Measurements from ENCODE around the gene ZBTB7C.

Gene ZBTB7C

DNA sequence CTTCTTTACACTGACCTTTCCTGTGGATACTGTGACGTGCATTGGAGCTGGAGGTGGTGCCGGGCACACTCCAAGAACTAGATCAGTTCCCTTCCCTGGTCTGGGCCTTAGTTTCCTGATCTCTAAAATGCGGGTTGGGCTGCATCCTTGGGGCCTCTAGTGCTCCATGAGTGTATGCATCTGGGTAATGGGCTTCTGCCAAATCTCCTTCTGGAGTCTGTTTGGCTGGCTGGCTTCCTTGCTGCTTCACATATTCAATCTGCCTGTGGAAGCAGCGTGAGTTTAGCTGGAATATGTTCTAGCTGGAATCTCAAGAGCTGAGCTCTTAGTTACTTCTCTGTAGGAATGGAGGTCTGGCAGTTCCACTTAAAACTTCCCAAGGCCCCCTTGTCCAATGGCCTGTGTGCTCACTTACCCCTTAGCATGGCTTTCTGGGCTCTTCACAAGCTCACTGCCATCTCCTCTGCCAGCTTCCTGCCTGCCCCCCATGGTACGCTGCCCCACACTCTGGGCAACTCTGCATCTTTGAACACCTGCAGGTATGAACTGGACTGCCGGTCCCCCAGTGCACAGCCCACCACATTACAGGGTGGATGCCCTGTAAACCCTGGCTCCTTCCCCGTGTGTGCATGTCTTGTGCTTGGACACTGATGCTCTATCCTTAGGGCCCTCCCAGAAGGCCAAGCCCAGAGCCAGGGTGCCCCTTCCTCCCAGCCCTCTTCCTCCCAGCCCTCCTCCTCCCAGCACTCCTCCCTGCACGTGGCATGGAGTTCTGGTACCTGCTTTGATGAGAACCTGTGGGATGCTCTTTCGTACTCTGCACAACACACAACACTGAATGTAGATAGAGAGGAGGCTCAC lies 375.2 kb downstream of the ZBTB7C start:
- Histone ChIP-seq H3K27ac (no peak overlapping the region), H3K27me3 (no peaks in the 10 kb centered on the region), H3K36me3 (no peaks in the 10 kb centered on the region), H3K4me3 (ENCODE audit: low read depth in 1 of 2, low read length in 1 of 2) (no peak overlapping the region), H3K9me3 (no peaks in the 10 kb centered on the region), H3K4me1 (ENCODE audit: control insufficient read depth in 1 of 2, insufficient read depth in 1 of 2, low read depth in 1 of 2, low read length in 1 of 2) (no peaks in the 10 kb centered on the region)
- TF ChIP-seq, protein P1, sequence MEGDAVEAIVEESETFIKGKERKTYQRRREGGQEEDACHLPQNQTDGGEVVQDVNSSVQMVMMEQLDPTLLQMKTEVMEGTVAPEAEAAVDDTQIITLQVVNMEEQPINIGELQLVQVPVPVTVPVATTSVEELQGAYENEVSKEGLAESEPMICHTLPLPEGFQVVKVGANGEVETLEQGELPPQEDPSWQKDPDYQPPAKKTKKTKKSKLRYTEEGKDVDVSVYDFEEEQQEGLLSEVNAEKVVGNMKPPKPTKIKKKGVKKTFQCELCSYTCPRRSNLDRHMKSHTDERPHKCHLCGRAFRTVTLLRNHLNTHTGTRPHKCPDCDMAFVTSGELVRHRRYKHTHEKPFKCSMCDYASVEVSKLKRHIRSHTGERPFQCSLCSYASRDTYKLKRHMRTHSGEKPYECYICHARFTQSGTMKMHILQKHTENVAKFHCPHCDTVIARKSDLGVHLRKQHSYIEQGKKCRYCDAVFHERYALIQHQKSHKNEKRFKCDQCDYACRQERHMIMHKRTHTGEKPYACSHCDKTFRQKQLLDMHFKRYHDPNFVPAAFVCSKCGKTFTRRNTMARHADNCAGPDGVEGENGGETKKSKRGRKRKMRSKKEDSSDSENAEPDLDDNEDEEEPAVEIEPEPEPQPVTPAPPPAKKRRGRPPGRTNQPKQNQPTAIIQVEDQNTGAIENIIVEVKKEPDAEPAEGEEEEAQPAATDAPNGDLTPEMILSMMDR (IDR thresholded peaks at IDR 0.05) = no peak

DNA sequence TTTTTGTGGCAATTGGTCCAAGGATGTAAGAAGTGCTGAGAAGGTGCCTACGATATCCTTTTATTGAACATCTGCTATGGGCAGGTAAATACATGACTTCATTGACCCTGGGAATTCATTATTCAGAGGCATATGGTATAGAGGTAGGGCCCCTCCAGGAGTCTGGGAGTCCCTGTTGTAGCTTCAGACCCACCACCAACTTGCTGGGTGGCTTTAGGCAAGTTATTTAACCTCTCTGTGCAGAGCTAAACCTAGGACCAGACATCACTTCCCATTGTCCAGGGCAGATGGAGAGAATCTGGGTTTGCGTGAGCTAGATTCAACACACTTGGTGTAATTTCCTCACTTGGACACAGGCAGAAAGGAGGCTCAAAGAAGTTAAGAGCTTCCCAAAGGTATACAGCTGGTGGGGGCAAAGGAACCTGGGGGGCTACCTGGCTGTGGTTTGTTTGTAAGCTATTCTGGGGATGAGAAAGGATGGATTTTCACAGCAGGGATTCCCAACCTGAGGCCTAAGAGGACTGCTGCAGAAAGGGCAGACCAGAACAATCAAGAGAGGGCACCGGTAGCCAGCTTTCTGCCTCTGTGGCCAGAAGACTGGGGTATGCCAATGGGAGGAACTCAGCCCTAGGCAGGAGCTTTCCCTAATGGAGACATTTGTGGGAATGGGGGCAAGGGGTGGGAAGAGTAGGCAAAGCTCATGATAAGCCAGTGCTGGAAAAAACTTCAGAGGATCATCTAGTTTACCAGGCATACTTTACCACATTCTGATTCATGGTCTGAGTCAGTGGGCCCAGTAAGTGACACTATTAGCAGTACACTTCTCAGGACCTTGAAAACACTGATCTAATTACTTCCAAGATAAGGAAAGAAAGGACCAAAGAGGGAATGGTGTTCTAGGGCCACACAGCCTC lies 376.1 kb downstream of the ZBTB7C start:
- H3K27ac ChIP-seq = no peak overlapping the region
- no peaks in the 10 kb centered on the region for H3K9me3 ChIP-seq
- H3K36me3 ChIP-seq = no peaks in the 10 kb centered on the region
- H3K4me3 ChIP-seq (ENCODE audit: low read depth in 1 of 2, low read length in 1 of 2) = no peak overlapping the region
- H3K27me3 ChIP-seq = no peaks in the 10 kb centered on the region
- TF ChIP-seq, protein P1 (IDR thresholded peaks at IDR 0.05) = no peak
- H3K4me1 ChIP-seq (ENCODE audit: control insufficient read depth in 1 of 2, insufficient read depth in 1 of 2, low read depth in 1 of 2, low read length in 1 of 2) = no peaks in the 10 kb centered on the region

DNA sequence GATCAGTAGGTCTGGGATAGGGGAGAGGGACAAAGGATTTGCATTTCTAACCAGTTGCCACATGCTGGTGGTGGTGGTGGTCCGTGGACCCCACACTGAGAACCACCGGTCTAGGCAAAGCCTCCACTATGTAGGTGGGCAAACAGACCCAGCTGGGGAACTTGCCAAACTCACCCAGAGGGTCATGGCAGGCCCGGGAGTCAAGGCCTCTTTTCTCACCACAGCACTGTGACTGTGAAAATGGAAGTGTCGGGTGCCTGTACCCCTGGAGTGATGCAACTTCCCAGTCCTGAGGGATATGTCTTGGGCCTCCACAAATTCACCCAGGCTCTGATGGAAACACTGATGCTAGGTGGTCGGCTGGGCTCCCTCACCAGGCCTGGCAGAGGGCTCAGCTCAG lies 377.5 kb downstream of the ZBTB7C start:
- no peak overlapping the region for H3K27ac ChIP-seq
- TF ChIP-seq, protein P1 (IDR thresholded peaks at IDR 0.05) = no peak
- no peaks in the 10 kb centered on the region for H3K27me3 ChIP-seq
- no peaks in the 10 kb centered on the region for H3K4me1 ChIP-seq (ENCODE audit: control insufficient read depth in 1 of 2, insufficient read depth in 1 of 2, low read depth in 1 of 2, low read length in 1 of 2)
- H3K36me3 ChIP-seq = no peaks in the 10 kb centered on the region
- no peak overlapping the region for H3K4me3 ChIP-seq (ENCODE audit: low read depth in 1 of 2, low read length in 1 of 2)
- no peaks in the 10 kb centered on the region for H3K9me3 ChIP-seq

DNA sequence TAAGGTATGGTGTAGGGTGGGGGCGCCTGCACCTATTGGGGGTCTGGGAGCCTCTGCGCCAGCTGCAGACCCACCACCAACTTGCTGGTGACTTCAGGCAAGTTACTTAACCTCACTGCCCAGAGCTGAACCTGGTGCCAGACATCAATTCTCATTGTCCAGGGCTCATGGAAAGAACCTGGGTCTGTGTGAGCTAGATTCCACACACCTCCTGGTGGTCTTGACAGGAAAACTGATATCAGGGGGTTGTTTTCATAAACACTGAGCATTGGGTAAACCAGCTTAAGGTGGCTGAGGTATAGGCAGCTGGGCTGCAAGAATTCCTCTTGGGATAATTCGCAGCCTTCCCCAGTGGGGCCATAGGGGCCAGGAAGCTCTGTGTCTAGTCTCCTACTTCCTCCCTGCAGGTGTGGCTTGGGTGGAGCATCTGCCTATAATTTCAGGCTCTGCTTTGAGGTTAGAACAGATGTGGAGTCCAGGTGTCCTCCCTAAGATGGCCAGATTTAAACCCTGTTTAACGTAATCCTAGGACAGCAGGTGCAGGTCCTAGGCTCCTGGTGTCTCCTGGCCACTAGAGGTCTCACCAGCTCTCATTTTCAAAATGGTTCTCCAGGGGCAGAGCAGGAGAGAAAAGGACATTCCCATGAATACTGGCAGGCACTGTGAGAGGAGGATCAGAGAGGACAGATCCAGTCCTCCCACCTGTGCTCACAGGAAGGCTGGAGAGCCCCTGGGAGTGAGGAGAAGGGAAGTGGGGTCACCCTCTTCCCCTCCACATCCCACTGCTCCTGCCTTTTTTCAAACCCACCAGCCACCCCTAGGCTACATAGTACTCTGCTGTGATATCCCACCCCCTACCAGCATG lies 378.3 kb downstream of the ZBTB7C start:
- H3K27me3 ChIP-seq = no peaks in the 10 kb centered on the region
- no peak overlapping the region for H3K4me3 ChIP-seq (ENCODE audit: low read depth in 1 of 2, low read length in 1 of 2)
- no peak overlapping the region for H3K27ac ChIP-seq
- TF ChIP-seq, protein P1 (IDR thresholded peaks at IDR 0.05) = no peak
- H3K4me1 ChIP-seq (ENCODE audit: control insufficient read depth in 1 of 2, insufficient read depth in 1 of 2, low read depth in 1 of 2, low read length in 1 of 2) = no peaks in the 10 kb centered on the region
- no peaks in the 10 kb centered on the region for H3K9me3 ChIP-seq
- no peaks in the 10 kb centered on the region for H3K36me3 ChIP-seq

Measured in neutrophil (primary cell).